Thymus (tissue), 11 donors: ENCODE measurements around the gene PDSS2. TPM values are rescaled to one million over a fixed set of nuclear protein-coding genes. Genes with fewer than 3 reads are reported as not detected.

Experiments
- DNase-seq, 9 donors: peaks; one replicate each; pipeline ENCODE4 v3.0.0-alpha.2; 2013; ENCODE audit warnings: low spot score in 9 of 9, low read depth in 6 of 9, missing footprints in 1 of 9
- H3K27ac ChIP-seq, 2 donors: one replicate each; pipeline ENCODE4 v1.5.1; 2013; ENCODE audit warnings: control low read depth in 1 of 2, low read depth in 1 of 2, low read length in 1 of 2, mild to moderate bottlenecking in 1 of 2, moderate library complexity in 1 of 2
- H3K27me3 ChIP-seq, 2 donors: one replicate each; pipeline ENCODE4 v1.5.1; 2013; ENCODE audit warnings: low read length in 1 of 2; ENCODE audit not compliant: control insufficient read depth in 2 of 2, insufficient read depth in 1 of 2
- H3K36me3 ChIP-seq, 2 donors: one replicate each; pipeline ENCODE4 v1.5.1; 2013; ENCODE audit warnings: low read length in 1 of 2, mild to moderate bottlenecking in 1 of 2, moderate library complexity in 1 of 2; ENCODE audit not compliant: control insufficient read depth in 2 of 2, insufficient read depth in 2 of 2
- H3K4me1 ChIP-seq, 2 donors: one replicate each; pipeline ENCODE4 v1.5.1; 2013; ENCODE audit warnings: low read length in 2 of 2; ENCODE audit not compliant: control insufficient read depth in 2 of 2, insufficient read depth in 2 of 2
- H3K4me3 ChIP-seq, 2 donors: one replicate each; pipeline ENCODE4 v1.5.1; 2013; ENCODE audit warnings: low read length in 2 of 2, control low read depth in 1 of 2, mild to moderate bottlenecking in 1 of 2
- H3K9me3 ChIP-seq, 2 donors: one replicate each; pipeline ENCODE4 v1.5.1; 2013; ENCODE audit warnings: low read length in 1 of 2, mild to moderate bottlenecking in 1 of 2; ENCODE audit not compliant: control insufficient read depth in 2 of 2, insufficient read depth in 1 of 2
- WGBS: extraction: QIAGEN DNeasy Blood & Tissue Kit; methylation state at CpG from one replicate; pipeline ENCODE4 v1.1.7; 2013; 5-methylcytosine and 5-hydroxymethylcytosine counted together
- polyA plus RNA-seq: library from polyadenylated mRNA; stranded (reverse); fragments of 200-250 nt; gene quantifications from one replicate; pipeline ENCODE4 v1.2.3, GENCODE V29; 2013
- total RNA-seq: library from RNA; stranded (reverse); fragments of 120-200 nt; gene quantifications from one replicate; pipeline ENCODE4 v1.2.4, GENCODE V29; 2013
- donor health status: healthy.

PDSS2 gene
- total and polyA plus RNA-seq, 2 donors = 5.2 to 9.8 TPM

DNA sequence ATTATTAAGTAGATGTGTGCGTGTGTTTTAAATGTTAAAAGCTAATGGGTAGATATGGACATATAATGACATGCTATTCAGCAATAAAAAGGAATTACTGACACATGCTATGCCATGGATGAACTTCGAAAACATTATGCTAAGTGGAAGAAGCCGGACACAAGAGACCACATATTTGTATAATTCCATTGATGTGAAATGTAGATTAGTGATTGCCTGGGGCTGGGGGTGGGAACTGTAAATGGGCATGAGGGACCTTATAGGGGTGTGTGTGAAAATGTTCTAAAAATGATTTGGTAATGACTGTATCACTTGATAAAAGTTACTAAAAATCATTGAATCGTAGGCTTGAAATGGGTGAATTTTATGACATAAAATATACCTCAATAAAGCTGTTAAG, 239.5 kb downstream of the PDSS2 start:
- 99% methylated on average over 4 of the region's 4 CpGs for WGBS

DNA sequence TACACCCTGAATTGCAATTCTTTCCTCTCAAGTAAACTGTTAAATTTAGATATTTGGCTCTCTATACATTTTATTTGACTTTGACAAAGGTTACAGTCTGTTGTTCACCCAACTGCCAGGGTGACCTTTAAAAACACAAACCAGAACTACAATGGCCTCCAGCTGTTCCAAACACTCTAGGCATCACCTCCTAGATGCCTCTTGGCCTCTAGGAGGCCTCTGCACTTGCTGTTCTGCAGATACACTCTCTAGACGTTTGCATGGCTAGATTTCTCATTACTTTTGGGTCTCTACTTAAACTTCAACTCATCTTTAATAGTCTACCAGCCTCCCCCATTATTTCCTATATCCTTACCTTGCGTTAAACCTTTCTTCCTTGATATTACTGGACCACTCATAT, 241.2 kb downstream of the PDSS2 start:
- no peak for DNase-seq
- Histone ChIP-seq H3K36me3 (no peaks in the 10 kb centered on the region), H3K27ac (no peak overlapping the region), H3K9me3 (no peaks in the 10 kb centered on the region), H3K4me1 (no peaks in the 10 kb centered on the region), H3K27me3 (no peaks in the 10 kb centered on the region), H3K4me3 (no peak overlapping the region)
- WGBS = 50% methylated on average over 2 of the region's 2 CpGs

More for the DNA sequence above, 239.5 kb downstream of the PDSS2 start:
- Histone ChIP-seq H3K4me1 (no peaks in the 10 kb centered on the region), H3K27ac (no peak overlapping the region), H3K27me3 (no peaks in the 10 kb centered on the region), H3K36me3 (no peaks in the 10 kb centered on the region), H3K4me3 (no peak overlapping the region), H3K9me3 (no peaks in the 10 kb centered on the region)
- no peak for DNase-seq

DNA sequence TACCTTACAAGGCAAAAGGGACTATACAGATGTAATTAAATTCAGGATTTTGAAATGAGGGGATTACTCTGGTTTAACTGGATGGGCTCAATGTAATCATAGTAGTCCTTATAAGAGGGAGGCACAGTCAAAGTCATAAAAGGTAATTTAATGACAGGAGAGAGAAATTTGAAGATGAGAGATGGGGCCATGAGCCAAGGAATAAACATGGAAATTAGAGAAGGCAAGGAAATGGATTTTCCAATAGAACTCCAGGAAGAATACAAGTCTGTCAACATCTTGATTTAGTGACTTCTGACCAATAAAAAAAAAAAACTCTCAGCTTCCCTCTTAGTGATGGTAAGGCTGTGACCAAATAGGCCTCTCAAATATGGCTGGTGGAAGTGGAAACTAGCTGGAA, 242.1 kb downstream of the PDSS2 start:
- Histone ChIP-seq H3K4me3 (no peak overlapping the region), H3K4me1 (no peaks in the 10 kb centered on the region), H3K9me3 (no peaks in the 10 kb centered on the region), H3K27me3 (no peaks in the 10 kb centered on the region), H3K36me3 (no peaks in the 10 kb centered on the region), H3K27ac (no peak overlapping the region)
- DNase-seq = no peak

DNA sequence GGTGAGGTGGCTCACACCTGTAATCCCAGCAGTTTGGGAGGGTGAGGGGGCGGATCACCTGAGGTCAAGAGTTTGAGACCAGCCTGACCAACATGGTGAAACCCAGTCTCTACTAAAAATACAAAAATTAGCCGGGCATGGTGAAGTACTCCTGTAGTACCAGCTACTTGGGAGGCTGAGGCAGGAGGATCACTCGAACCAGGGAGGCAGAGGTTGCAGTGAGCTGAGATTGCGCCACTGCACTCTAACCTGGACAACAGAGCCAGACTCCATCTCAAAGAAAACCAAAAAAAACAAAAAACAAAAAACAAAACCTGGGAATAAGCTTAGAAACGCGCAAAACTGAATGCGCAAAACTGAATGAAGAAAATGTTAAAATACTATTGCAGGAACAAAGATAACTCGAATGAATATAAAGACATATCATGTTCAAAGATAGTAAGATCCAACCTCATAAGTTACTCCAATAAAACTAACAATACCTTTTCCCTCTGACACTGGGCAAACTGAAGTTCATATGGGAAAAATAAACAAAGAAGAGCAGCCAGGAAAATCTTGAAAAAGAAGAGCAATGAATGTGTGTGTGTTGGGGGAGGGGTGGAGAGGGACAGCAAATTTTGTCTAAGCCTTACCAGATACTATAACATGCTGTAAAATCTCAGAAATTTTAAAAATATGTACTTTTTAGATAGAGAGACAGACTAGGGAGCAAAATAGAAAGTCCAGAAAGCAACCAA, 243.0 kb downstream of the PDSS2 start:
- no peak for DNase-seq
- no peaks in the 10 kb centered on the region for H3K9me3 ChIP-seq
- H3K4me1 ChIP-seq = no peaks in the 10 kb centered on the region
- no peak overlapping the region for H3K27ac ChIP-seq
- no peak overlapping the region for H3K4me3 ChIP-seq
- WGBS = 87% methylated on average over 8 of the region's 8 CpGs
- H3K27me3 ChIP-seq = no peaks in the 10 kb centered on the region
- H3K36me3 ChIP-seq = no peaks in the 10 kb centered on the region

DNA sequence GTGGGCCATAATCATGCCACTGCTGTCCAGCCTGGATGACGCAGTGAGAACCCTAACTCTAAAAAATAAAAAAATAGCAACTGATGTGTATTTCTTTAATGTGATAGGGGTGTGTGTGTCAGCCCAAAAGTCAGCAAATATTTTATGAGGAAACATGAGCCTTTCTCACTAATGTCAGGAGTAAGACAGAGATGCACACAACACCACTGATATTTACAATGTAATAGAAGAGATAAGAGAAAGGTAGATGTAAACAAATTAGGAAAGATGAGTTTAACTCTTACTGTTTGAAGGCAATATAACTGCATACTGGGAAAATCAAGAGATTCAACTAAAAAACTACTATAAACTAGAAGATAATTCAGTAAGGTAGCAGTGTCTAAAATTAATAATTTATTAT, 244.0 kb downstream of the PDSS2 start:
- Histone ChIP-seq H3K27me3 (no peaks in the 10 kb centered on the region), H3K4me1 (no peaks in the 10 kb centered on the region), H3K36me3 (no peaks in the 10 kb centered on the region), H3K4me3 (no peak overlapping the region), H3K27ac (no peak overlapping the region), H3K9me3 (no peaks in the 10 kb centered on the region)
- 98% methylated on average over 1 of the region's 1 CpG for WGBS
- no peak for DNase-seq

DNA sequence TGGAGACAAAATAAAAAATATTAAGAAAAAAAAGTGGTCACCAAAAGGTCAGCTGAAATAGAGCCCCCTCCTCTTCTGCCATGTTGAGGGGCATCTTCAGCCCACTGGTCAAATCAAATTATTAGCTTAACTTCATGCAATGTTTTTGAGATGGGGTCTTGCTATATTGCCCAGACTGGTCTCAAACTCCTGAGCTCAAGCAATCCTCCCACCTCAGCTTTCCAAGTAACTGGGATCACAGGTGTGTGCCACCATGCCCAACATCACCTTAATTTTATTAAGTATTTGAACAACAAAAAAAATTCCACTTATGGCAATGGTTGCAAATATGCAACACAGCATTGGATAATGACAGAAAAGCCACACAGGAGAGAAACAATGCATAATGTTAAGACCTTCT, 244.7 kb downstream of the PDSS2 start:
- Histone ChIP-seq H3K36me3 (no peaks in the 10 kb centered on the region), H3K27me3 (no peaks in the 10 kb centered on the region), H3K27ac (no peak overlapping the region), H3K9me3 (no peaks in the 10 kb centered on the region), H3K4me3 (no peak overlapping the region), H3K4me1 (no peaks in the 10 kb centered on the region)
- no peak for DNase-seq

DNA sequence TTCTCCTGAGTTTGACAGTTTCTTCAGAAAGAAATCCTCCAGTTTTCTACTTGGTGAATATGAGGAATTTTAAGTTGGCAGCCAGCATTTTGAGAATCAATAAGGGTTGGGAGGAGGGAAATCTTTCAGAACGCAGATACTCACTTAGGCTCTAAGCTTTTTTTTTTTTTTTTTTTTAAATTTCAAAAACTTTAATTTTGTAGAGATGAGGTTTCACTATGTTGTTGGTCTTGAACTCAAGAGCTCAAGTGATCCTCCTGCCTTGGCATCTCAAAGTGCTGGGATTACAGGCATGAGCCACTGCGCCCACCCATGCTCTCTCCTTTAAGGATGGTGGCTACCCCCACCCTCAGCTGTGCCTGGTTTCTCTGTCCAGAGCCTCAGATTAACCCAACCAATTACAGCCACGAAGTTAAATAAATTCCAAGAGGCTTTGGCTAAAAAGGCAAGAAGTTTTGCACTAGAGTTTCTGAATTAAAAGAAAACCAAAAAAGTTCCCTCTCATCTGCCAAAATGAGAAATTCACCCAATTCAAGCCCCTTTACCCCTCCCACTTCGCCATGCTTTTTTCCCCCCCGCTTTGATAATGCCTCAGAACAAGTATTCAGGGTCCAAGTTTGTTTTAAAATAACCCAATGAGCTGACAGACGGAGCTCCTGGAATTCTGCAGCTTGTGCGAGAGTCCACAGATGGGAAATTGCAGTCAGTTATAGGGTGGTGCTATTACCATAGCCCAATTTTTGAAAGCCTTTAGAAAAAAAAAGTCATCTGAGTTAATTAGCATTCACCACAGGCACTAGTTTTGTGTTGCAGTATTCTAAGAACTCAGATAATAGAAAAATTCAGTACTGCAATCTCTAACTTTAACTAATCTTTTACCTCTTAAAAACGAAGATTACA, 249.7 kb downstream of the PDSS2 start:
- no peak overlapping the region for H3K27ac ChIP-seq
- H3K4me1 ChIP-seq = no peaks in the 10 kb centered on the region
- H3K27me3 ChIP-seq = no peaks in the 10 kb centered on the region
- no peaks in the 10 kb centered on the region for H3K9me3 ChIP-seq
- 97% methylated on average over 8 of the region's 8 CpGs for WGBS
- DNase-seq = no peak
- H3K36me3 ChIP-seq = no peaks in the 10 kb centered on the region
- no peak overlapping the region for H3K4me3 ChIP-seq

DNA sequence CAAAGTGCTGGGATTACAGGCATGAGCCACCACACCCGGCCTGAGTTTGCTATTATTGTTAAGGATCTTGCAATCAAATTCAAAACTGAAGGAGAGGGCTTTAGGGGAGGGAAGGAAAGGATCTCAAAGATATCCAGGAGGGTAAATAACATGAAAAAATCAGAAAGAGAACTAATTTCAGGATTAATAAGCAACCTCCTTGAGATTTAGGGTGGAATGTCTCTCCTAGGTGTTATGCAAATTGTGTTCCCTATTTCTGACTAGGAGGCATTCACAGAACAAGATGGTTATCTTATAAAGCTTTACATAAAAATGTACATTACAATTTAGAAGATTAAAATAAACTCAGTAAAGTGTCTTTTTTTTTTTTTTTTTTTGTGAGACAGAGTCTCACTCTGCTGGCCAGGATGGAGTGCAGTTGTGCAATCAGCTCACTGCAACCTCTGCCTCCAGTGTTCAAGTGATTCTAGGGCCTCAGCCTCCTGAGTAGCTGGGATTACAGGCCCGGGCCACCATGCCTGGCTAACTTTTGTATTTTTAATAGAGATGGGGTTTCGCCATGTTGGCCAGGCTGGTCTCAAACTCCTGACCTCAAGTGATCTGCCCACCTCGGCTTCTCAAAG, 252.0 kb downstream of the PDSS2 start:
- WGBS = 95% methylated on average over 4 of the region's 4 CpGs
- no peak for DNase-seq
- Histone ChIP-seq H3K36me3 (peaks cover 0 to 3% of the 10 kb centered on the region in 2 donors), H3K4me1 (no peaks in the 10 kb centered on the region), H3K27ac (no peak overlapping the region), H3K27me3 (no peaks in the 10 kb centered on the region), H3K4me3 (no peak overlapping the region), H3K9me3 (no peaks in the 10 kb centered on the region)
